OCI-LY3 (cell line): ENCODE results near the gene CNRIP1.

ENCODE experiments used
- H2AFZ ChIP-seq: fragments of 200-600, 300-600 bp; shearing (Covaris generic); 2 replicates; pipeline ENCODE4 v1.6.0; 2014; ENCODE audit warnings: antibody characterized with exemption, low read depth, low read length
- H3K27ac ChIP-seq: fragments of 200-600, 300-600 bp; sonication (generic); 2 replicates; pipeline ENCODE4 v1.5.1; 2014; ENCODE audit warnings: mild to moderate bottlenecking, low read length, moderate library complexity, mixed read lengths
- H3K27me3 ChIP-seq: fragments of 200-600, 300-600 bp; sonication (generic); 2 replicates; pipeline ENCODE4 v1.6.1; 2014; ENCODE audit warnings: low read depth, low read length, mixed read lengths
- H3K36me3 ChIP-seq: fragments of 200-600, 300-600 bp; sonication (generic); replicated peaks from 2 replicates; pipeline ENCODE3; 2014; ENCODE audit warnings: low read depth, low read length, mixed read lengths
- H3K4me1 ChIP-seq: fragments of 300-600, 200-600 bp; sonication (generic); 2 replicates; pipeline ENCODE4 v1.6.1; 2014; ENCODE audit warnings: low read length, mixed read lengths
- H3K4me2 ChIP-seq: fragments of 200-600, 300-600 bp; sonication (generic); 2 replicates; pipeline ENCODE4 v1.6.1; 2014; ENCODE audit warnings: low read length, mixed read lengths
- H3K4me3 ChIP-seq: fragments of 300-600, 200-600 bp; sonication (generic); 2 replicates; pipeline ENCODE4 v1.5.1; 2014; ENCODE audit warnings: antibody characterized with exemption, mild to moderate bottlenecking, low read length, moderate library complexity
- H3K79me2 ChIP-seq: fragments of 300-600, 200-600 bp; shearing (Covaris generic); 2 replicates; pipeline ENCODE4 v1.6.1; 2014; ENCODE audit warnings: mild to moderate bottlenecking, low read length, mixed read lengths
- H3K9ac ChIP-seq: fragments of 300-600, 200-600 bp; shearing (Covaris generic); 2 replicates; pipeline ENCODE4 v1.6.0; 2014; ENCODE audit warnings: mild to moderate bottlenecking, low read length, moderate library complexity
- H3K9me3 ChIP-seq: fragments of 200-600, 300-600 bp; shearing (Covaris generic); 2 replicates; pipeline ENCODE4 v1.6.1; 2014; ENCODE audit warnings: low read length, mixed read lengths; ENCODE audit not compliant: insufficient read depth
- H4K20me1 ChIP-seq: fragments of 200-600, 300-600 bp; sonication (generic); 2 replicates; pipeline ENCODE4 v1.6.1; 2016; ENCODE audit warnings: low read length, mixed read lengths; ENCODE audit not compliant: insufficient read depth
- EZH2phosphoT487 ChIP-seq: fragments of 200-600 bp; shearing (Covaris generic); IDR thresholded peaks from 2 replicates; pipeline ENCODE4 v1.6.1; 2018; ENCODE audit warnings: antibody characterized with exemption, mixed run types, low read depth
- TF ChIP-seq, protein P1 (sequence below): fragments of 200-600, 300-600 bp; sonication (generic); IDR thresholded peaks from 2 replicates; pipeline ENCODE4 v1.5.1; 2014; ENCODE audit warnings: antibody characterized with exemption, low read length, low read depth

The CNRIP1 gene

DNA sequence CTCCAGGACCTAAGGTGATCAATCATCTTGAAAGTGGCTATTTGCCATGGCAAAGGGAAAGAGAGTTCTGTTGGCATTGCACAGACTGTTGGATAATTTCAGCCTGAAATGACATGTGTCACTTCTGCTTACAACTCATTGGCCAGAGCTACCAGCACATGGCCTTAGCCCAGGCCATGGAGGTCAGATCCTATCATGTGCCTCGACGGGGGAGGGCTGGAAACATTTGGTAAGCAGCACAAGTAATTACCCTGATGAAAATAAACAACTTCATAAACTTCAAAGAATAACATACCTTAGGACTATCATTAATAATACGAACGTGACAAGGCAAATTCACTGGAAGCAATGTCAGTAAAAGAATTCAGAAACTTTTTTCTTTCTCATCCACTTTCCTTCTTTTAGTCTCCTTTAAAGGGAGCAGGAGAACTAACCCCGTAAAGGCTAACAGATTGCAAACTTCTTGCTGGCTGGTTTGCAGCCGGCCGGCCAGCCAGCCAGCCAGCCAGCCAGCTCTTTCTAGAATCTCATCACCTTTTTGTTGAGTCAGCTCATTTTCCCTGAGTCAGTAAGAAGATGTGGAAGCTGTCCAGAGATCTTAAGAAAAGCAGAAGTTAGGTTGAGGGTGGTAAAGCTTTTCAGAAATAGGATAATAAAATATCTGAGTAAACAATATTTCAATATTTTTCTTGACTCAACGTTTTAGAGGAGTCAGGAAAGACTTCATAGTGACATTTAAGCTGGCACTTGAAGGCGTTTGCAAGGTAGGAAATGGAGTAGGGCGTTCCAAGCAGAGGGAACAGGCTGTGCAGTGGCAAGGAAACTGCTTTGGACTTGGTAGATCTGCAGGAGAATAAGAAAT lies 31.9 kb downstream of the CNRIP1 start:
- Histone ChIP-seq H2AFZ (no peak overlapping the region), H3K9ac (no peak overlapping the region), H3K4me3 (no peak overlapping the region), H3K27ac (no peak overlapping the region), H4K20me1 (no peaks in the 10 kb centered on the region), H3K79me2 (no peaks in the 10 kb centered on the region), H3K9me3 (no peaks in the 10 kb centered on the region), H3K4me1 (no peaks in the 10 kb centered on the region), H3K4me2 (no peak overlapping the region), H3K27me3 (peaks cover 20% of the 10 kb centered on the region), H3K36me3 (no peaks in the 10 kb centered on the region)
- TF ChIP-seq, protein P1, sequence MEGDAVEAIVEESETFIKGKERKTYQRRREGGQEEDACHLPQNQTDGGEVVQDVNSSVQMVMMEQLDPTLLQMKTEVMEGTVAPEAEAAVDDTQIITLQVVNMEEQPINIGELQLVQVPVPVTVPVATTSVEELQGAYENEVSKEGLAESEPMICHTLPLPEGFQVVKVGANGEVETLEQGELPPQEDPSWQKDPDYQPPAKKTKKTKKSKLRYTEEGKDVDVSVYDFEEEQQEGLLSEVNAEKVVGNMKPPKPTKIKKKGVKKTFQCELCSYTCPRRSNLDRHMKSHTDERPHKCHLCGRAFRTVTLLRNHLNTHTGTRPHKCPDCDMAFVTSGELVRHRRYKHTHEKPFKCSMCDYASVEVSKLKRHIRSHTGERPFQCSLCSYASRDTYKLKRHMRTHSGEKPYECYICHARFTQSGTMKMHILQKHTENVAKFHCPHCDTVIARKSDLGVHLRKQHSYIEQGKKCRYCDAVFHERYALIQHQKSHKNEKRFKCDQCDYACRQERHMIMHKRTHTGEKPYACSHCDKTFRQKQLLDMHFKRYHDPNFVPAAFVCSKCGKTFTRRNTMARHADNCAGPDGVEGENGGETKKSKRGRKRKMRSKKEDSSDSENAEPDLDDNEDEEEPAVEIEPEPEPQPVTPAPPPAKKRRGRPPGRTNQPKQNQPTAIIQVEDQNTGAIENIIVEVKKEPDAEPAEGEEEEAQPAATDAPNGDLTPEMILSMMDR, result no peak
- no peak for TF ChIP-seq EZH2phosphoT487

DNA sequence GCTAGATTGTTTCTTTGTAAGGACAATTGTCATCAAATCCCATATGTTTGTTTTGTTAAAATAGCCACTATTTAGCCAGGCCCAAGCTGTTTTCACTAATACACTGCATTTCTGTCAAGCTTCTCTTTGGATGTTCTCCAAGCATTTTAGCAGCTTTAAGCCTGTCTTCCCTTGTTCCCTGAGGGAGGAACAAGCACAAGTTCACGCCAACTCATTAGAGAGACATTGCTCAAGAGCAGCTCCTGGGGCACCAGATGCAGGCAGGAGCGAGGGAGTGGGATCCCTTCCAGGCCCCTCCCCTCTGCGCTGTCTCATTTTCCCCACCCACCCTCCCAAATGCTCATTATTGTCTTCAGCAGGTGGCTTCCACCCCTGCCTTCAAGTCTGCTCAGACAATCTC lies 34.9 kb downstream of the CNRIP1 start:
- Histone ChIP-seq H3K9me3 (no peaks in the 10 kb centered on the region), H3K79me2 (no peaks in the 10 kb centered on the region), H3K27me3 (peaks cover 20% of the 10 kb centered on the region), H3K4me3 (no peak overlapping the region), H3K27ac (no peak overlapping the region), H3K4me2 (no peak overlapping the region), H4K20me1 (no peaks in the 10 kb centered on the region), H3K36me3 (no peaks in the 10 kb centered on the region), H2AFZ (no peak overlapping the region), H3K4me1 (peaks cover 10% of the 10 kb centered on the region), H3K9ac (no peak overlapping the region)
- TF ChIP-seq, protein P1, result no peak
- TF ChIP-seq EZH2phosphoT487, result no peak

DNA sequence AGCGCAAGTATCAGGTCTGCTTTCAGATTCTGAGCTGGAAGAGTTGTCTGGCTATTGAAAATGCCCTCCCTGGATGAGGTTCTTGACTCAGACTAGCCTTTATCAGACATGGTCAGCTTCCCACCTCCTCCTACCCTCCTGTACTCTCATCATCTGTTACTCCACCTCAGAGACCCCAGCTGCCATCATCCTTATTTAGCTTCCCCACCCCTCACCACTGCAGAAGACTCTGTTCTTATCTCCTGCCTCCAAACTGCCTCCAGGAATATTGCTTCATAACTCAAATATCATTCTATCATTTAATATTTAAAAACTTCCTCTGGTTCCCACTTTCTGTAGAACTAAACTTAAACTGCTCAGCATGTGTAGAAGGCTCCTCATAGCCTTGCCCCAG lies 36.3 kb downstream of the CNRIP1 start:
- Histone ChIP-seq H3K4me1 (peaks cover 10% of the 10 kb centered on the region), H3K4me3 (no peak overlapping the region), H3K27ac (no peak overlapping the region), H2AFZ (no peak overlapping the region), H3K36me3 (no peaks in the 10 kb centered on the region), H3K79me2 (no peaks in the 10 kb centered on the region), H3K4me2 (no peak overlapping the region), H3K9ac (no peak overlapping the region), H3K27me3 (peaks cover 20% of the 10 kb centered on the region), H4K20me1 (no peaks in the 10 kb centered on the region), H3K9me3 (no peaks in the 10 kb centered on the region)
- TF ChIP-seq EZH2phosphoT487, result no peak
- TF ChIP-seq, protein P1, result no peak

DNA sequence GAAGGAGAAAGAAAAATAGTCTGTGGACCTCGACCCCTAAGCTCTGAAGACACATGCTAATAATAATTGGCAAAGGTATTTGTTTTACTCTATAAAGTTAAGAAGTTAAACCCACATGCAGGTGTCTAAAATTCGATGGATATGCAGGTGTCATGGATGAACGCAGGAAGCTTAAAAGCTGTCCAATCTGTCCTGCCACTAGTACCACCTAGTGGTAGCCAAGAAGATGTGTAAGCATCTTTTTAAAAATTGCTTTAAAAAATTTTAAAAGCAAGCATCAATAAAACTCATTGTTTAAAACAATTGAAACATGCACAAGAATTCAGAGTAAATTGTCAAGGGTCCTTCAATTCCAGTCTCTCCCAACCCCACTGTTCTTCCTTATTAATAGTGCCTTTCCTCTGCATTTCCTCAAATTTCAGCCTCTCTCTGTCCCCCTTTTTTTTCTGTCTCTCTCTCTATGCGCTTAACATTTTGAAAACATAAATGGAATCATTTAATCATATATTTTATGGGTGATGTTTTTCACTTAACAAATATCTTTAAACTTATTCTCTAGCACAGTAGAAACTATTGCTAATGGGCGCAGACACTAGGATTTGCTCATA lies 36.8 kb downstream of the CNRIP1 start:
- no peak overlapping the region for H3K27ac ChIP-seq
- peak overlapping the region; percentile 65 for H3K4me2 ChIP-seq
- no peaks in the 10 kb centered on the region for H4K20me1 ChIP-seq
- H3K79me2 ChIP-seq, result no peaks in the 10 kb centered on the region
- H3K4me1 ChIP-seq, result peaks cover 10% of the 10 kb centered on the region
- H3K9me3 ChIP-seq, result no peaks in the 10 kb centered on the region
- H3K4me3 ChIP-seq, result peak overlapping the region; percentile 50
- no peak overlapping the region for H3K9ac ChIP-seq
- H3K27me3 ChIP-seq, result peaks cover 20% of the 10 kb centered on the region
- no peak overlapping the region; the same call in 1 of the 2 replicates for H2AFZ ChIP-seq
- H3K36me3 ChIP-seq, result no peaks in the 10 kb centered on the region
- TF ChIP-seq, protein P1, result peak; percentile 80
- TF ChIP-seq EZH2phosphoT487, result no peak
